ENCODE data around the gene ROR2.
"Not testable (repeated sequence)": the region's sequence is repeated elsewhere in the genome, so short reads cannot be mapped to it uniquely, and the experiment has no call there.

The ROR2 gene

GRCh38 chr9:91658513-91659105 lies 291.4 kb downstream of the ROR2 start:
- no peak overlapping the region for H3K4me3 ChIP-seq (ENCODE audit: low read depth, low read length)

- H3K4me3 ChIP-seq (ENCODE audit: low read depth, low read length), result no peak overlapping the region
These were observed 292.5 kb downstream of the ROR2 start for GRCh38 chr9:91657501-91657900.

DNA sequence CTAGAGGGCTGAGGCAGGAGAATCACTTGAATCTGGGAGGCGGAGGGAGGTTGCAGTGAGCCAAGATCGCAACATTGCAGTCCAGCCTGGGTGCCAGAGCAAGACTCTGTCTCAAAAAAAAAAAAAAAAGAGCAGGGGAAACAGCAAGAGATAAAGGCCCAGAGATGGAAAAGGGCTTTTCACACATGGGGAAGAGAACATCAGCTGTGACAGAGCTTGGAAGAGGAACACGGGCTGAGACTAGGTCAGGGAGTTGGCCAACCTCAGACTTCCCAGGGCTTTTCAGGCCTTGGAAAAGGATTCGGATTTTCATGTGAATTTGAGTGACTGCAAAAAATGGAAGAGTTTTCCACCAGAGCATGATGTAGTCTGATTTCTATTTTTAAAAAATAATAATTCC lies 294.4 kb downstream of the ROR2 start:
- H3K4me3 ChIP-seq (ENCODE audit: low read depth, low read length), result no peak overlapping the region

- H3K4me3 ChIP-seq (ENCODE audit: low read depth, low read length), result no peak overlapping the region
These were observed 294.8 kb downstream of the ROR2 start for GRCh38 chr9:91655215-91655614.

DNA sequence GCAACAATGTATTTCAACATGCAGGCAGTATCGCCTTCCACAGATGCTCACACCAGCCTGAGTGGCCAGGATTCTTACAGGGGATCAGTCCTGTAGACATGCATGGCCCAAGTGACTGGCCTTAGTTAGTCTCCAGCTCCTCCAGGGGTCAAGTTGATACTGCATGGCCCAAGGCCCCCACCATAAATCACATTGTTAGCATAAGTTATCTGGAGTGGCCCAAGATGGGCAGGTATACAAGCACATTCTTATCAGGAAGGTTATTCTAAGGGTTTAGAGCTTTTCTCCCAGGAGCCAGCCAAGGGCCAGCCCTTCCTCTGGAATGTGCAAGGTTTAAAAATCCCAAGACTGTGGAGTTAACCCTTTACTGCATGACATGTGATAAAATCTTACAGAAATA lies 295.5 kb downstream of the ROR2 start:
- no peak overlapping the region for H3K4me3 ChIP-seq (ENCODE audit: low read depth, low read length)

- no peak overlapping the region for H3K4me3 ChIP-seq (ENCODE audit: low read depth, low read length)
These were observed 302.7 kb downstream of the ROR2 start for GRCh38 chr9:91647371-91647770.

DNA sequence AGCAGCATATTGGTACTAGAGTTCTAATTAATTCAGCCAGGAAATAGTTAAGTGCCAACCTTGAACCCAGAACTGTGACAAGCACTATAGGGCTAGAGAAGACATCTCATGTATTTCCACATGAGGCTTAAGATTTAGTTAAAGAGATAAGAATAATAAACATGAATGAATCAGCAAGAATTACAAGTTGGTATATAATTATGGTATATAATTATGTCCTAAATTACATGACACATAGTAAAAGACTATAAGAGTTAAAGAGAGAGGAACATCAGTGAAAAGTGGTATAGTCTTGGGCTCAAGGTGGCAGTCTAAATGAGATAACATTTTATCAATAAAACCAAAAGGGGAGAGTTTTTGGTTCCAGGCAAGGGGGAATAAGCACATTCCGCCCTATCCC lies 303.3 kb downstream of the ROR2 start:
- H3K4me3 ChIP-seq (ENCODE audit: low read depth, low read length), result no peak overlapping the region

DNA sequence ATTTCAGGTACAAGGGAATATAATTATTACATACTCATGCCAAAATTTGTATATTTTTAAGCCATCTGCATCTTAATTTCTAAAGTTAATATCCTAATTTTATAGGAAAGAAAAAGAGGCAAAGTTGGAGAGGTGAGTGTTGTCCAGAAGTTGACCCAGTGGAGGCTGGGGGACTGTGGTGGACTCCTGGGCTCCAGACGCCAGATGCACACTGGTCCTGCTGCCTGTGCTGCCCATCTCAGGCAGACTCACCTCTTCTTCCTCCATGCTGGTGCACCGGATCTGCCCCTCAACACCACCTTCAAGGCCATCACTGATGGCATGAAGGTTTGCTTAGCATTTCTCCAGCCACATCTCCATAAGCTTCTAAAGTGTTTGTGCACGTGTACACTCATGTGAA lies 305.6 kb downstream of the ROR2 start:
- H3K4me3 ChIP-seq (ENCODE audit: low read depth, low read length), result no peak overlapping the region

DNA sequence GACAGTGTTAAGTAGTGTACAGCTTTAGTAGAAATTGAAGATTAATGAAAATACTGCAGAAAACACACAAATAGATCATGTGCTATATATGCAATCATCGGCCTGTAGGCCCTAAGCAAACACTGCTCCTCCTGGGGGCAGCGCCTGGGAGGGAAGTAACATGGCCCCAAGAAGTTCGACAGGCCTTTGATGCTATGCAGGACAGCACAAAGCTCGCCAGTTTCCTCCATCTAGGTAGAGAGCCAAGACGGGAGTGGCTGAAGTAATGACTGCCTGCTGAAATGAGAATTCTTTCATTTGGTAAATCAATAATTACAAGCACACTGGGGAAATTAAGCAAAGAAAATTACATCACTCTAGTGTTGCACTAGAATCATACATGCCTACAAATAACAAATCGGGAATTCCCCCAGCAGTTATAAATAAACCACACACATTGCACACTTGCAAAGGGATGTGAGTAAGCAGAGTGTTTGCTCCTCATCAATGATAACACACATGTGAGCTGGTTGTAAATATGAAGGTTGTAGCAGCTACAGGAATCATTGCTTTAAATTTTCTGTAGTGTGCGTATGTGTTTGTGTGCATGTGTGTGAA lies 306.4 kb downstream of the ROR2 start:
- no peak overlapping the region for H3K4me3 ChIP-seq (ENCODE audit: low read depth, low read length)

DNA sequence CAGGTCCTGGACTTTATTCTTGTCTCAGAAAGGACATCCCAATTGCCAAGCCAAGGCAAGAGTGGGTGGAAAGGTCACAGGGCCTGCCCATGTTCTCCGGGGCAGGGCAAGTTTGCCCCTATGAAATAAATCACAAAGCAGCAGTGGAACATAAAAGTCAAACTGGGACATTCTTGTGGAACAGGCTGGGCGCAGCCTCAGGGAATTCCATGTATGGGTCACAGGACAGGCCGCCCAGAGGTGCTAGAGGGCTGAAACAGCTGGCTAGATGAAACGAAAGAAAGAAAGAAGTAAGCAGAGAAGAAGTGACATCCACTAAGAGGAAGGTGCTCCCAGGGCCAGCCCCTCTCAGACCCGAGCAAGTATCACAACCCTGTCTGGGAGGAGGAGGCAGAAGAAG lies 307.3 kb downstream of the ROR2 start:
- H3K4me3 ChIP-seq (ENCODE audit: low read depth, low read length), result no peak overlapping the region

DNA sequence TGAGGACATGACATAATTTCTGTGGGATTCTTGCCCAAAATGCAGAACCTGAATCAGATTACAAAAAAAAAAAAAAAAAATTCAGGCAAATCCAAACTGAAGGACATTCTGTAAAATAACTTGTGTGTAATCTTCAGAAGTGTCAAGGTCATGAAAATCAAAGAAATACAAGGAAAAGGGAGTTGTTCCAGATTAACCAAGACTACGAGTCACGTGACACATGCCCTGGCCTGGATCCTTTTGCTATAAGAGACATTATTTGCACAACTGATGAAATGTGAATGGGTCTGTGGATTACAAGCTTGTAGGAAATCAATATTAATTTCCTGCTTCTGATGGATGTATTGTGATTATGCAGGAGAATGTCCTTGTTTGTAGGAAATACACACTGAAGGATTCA lies 309.6 kb downstream of the ROR2 start:
- H3K4me3 ChIP-seq (ENCODE audit: low read depth, low read length), result no peak overlapping the region

DNA sequence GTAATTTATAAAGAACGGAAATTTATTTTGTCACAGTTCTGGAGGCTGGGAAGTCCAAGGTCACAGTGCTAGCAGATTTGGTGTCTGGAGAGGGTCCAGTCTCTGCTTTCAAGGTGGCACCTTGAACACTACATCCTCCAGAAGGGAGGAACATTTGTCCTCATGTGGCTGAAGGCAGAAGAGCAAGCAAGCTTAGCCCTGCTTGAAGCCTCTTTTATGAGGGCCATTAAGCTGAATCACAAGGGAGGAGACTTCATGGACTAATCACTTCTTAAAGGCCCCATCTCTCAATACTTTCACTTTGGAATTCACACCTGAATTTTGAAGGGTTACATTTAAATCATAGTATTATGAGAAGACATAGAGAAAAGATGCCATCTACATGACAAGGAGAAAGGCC lies 311.0 kb downstream of the ROR2 start:
- H3K4me3 ChIP-seq (ENCODE audit: low read depth, low read length), result no peak overlapping the region

DNA sequence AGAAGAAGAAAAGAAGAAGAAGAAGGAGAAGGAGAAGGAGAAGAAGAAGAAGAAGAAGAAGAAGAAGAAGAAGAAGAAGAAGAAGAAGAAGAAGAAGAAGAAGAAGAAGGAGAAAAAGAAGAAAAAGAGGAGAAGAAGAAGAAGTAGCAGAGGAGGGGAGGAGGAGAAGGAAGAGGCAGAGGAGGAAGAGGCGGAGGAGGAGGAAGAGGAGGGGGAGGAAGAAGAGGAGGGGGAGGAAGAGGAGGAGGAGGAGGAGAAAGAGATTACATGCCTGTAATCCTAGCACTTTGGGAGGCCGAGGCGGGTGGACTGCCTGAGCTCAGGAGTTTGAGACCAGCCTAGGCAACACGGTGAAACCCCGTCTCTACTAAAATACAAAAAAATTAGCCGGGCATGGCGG lies 315.2 kb downstream of the ROR2 start:
- not testable (repeated sequence) for H3K4me3 ChIP-seq (ENCODE audit: low read depth, low read length)

DNA sequence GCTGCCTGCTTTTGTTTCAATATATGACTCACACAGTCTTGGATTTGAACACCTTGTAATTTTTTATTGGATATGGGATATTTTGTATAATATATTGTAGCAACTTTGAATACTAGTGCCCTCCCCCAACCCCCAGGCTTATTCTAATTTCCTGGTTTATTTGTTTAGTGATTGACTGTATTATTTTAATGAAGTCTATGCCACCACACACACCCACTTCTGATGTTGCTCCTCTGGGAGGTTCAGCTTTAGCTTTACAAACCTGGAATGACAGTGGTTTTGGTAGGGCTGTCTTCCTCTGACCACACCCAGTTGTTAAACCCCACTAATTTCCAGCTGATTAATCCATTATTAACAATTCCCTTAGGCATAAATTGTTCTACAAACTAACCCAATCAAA lies 320.3 kb downstream of the ROR2 start:
- H3K4me3 ChIP-seq (ENCODE audit: low read depth, low read length), result no peak overlapping the region

- H3K4me3 ChIP-seq (ENCODE audit: low read depth, low read length), result no peak overlapping the region
These were observed 321.1 kb downstream of the ROR2 start for GRCh38 chr9:91628892-91629291.

DNA sequence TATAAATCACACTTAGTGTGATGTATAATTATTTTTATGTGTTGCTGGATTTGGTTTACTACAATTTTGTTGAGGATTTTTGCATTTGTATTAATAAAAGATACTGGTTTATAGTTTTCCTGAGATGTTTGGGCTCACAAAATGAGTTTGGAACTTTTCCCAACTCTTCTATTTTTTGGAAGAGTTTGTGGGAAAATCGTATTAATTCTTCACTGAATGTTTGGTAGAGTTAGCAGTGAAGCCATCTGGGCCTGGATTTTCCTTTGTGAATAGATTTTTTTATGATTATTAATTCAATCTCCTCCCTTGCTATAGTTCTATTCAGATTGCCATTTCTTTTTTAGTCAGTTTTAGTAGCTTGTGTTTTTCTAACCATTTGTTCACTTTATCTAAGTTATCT lies 324.7 kb downstream of the ROR2 start:
- H3K4me3 ChIP-seq (ENCODE audit: low read depth, low read length), result no peak overlapping the region

DNA sequence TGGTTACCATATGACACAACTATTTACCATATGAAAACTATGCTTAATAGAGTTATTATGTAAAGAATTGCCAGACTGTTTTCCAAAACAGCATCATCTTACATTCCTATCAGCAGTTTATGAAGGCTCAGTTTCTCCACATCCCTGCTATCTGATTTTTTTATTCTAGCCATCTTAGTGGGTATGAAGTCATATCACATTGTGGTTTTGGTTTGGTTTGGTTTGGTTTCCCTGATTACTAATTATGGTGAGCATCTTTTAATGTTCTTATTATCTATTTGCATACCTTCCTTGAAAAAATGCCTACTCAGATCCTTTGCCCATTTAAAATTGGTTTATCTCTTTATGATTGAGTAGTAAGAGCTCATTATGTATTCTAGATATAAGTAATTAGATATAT lies 327.0 kb downstream of the ROR2 start:
- H3K4me3 ChIP-seq (ENCODE audit: low read depth, low read length), result no peak overlapping the region

GRCh38 chr9:91622121-91622520 lies 327.9 kb downstream of the ROR2 start:
- H3K4me3 ChIP-seq (ENCODE audit: low read depth, low read length), result not testable (repeated sequence)

DNA sequence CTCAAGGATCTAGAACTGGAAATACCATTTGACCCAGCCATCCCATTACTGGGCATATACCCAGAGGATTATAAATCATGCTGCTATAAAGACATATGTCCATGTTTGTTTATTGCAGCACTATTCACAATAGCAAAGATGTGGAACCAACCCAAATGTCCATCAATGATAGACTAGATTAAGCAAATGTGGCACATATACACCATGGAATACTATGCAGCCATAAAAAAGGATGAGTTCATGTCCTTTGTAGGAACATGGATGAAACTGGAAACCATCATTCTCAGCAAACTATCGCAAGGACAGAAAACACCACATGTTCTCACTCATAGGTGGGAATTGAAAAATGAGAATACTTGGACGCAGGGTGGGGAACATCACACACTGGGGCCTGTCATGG lies 336.0 kb downstream of the ROR2 start:
- not testable (repeated sequence) for H3K4me3 ChIP-seq (ENCODE audit: low read depth, low read length)

DNA sequence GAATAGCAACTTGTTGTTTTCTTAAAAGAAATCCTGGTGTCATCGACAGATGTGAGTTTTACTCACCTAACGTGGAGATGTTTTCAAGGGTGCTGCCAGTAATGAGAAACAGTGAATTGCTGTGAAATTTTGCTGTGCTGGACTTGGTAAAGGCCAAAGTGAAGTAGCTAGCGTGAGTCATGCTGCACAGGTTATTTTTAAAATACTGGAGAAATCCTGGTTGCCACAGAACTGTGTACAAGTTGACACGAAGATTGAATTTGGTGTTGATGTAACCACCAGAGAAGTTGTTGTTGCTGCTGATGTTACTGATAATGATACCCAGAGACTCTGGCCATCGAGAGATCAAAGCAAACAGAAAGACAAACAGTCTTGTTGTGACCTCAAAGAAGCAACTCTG lies 338.4 kb downstream of the ROR2 start:
- H3K4me3 ChIP-seq (ENCODE audit: low read depth, low read length), result no peak overlapping the region

DNA sequence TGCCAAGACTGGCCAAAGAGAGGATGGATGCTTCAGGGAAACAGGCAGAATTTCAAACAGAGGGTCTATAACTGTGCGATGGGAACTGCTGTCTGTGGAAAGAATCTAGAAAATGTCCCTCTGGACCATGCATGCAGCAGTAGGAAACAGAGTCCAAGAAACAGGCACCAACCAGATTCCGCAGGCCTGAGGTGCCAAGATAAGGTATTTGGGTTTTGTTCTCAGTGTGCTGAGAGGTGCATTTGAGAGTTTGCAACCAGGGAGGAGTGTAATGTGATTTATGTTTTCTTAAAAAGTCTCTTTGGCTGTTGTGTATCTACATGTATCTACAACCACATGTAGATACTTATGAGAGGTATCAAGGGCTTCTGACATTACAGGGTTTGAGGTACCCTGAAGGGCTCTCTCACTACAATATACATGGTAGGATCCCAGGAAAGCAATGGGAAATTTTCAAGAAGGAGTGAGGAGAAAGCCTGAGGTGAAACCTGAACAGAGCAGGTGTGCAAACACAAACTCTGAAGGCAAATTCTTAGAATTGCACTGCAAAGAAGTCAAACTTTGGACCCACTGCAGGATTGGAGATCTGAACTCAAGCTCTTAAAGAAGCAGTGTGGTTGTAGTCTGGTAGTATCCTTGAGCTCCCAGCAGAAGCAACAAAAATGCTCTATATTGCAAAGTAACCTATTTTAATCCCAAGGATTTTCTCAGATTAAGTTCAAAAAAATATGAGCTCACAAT lies 343.6 kb downstream of the ROR2 start:
- no peak overlapping the region for H3K4me3 ChIP-seq (ENCODE audit: low read depth, low read length)

DNA sequence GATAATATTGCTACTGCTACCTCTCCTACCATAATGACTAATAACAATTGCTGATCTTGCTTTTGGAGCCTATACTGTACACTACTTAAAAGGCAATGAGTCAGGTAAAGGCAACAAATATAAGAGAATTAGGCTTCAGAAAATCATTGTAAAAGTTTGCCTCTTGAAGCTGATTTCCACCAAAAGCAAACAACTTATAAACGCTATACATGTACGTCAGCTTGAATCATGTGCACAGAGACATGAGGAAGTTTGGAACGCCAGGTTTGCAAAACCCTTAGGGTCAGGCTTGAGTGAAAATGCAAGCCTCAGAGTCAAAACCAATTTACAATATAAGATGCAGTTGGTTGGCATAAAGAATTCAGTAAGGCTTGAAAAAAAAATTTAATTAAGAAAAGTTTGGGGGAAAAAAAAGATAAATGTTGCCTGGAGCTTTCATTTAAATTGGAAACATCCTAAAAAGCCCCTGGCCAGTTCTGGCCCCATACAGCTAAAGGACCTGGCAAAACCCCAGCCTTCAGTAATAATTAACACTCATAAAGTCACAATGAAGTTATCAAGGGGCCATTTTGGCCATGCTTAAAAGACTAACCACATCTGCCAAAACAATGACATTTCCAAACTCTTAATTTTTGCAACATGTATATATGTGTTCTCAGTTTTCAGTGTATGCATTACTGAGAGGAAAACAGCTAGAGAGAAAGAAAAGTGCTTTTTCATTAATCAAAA lies 345.4 kb downstream of the ROR2 start:
- no peak overlapping the region for H3K4me3 ChIP-seq (ENCODE audit: low read depth, low read length)
